ENCODE measurements around the gene AGPAT3. TPM values are rescaled to one million over a fixed set of nuclear protein-coding genes. Genes with fewer than 3 reads are reported as not detected.

AGPAT3 gene
- total and polyA plus RNA-seq, 10 of the 15 experiments (the other 5 are each of a cell fraction or from before 2014, with no cell fraction given): 1.2 to 110 (median 30.8) TPM

- ChIA-PET SMC1A (ENCODE audit: uncharacterized antibody, unreplicated experiment) (no interaction called here), CTCF (interaction anchor here (1.0 to 3.4 kb wide), 4 partner anchors 22 to 123 kb away, joined by 3 to 16 read pairs (median 4); no protein-coding TSS in a partner anchor), POLR2A (interaction anchor here (1.1 to 1.6 kb wide), 2 partner anchors 10 to 73 kb away, joined by 3 to 4 read pairs; no protein-coding TSS in a partner anchor), RAD21 (ENCODE audit: unreplicated experiment) (no interaction called here)
- peaks cover 11% of the 10 kb centered on the region for H3K4me1 ChIP-seq (ENCODE audit: control insufficient read depth, insufficient read depth, low read length)
- no peaks in the 10 kb centered on the region for H4K20me1 ChIP-seq (ENCODE audit: control insufficient read depth, insufficient read depth)
- intact Hi-C loops (cut with micrococcal nuclease; ENCODE audit: unreplicated experiment) (no loop called here), in situ Hi-C loops (cut with MboI) (no loop called here)
- H3K36me3 ChIP-seq (ENCODE audit: control insufficient read depth in 2 of 2, insufficient read depth in 2 of 2, low read length in 1 of 2): no peaks in the 10 kb centered on the region
- no peak overlapping the region for H3K4me3 ChIP-seq
- H3K9me3 ChIP-seq (replicated peaks; ENCODE audit: control insufficient read depth, insufficient read depth, low read length): no peaks in the 10 kb centered on the region; the same call in 2 of the 3 replicates
- DNase-seq (ENCODE audit: low read depth, low spot score) (no peak), ATAC-seq (no peak), FAIRE-seq (no peak)
- H3K79me2 ChIP-seq (ENCODE audit: control insufficient read depth, insufficient read depth, low read length): no peaks in the 10 kb centered on the region
- H3K4me2 ChIP-seq (ENCODE audit: control insufficient read depth, insufficient read depth): no peak overlapping the region
- no peaks in the 10 kb centered on the region for H3K27me3 ChIP-seq (replicated peaks in 1 of 2; ENCODE audit: control insufficient read depth in 2 of 2, insufficient read depth in 2 of 2, low read length in 1 of 2)
- H3K9ac ChIP-seq (ENCODE audit: control insufficient read depth, insufficient read depth, low read length): no peak overlapping the region
- H3K27ac ChIP-seq (ENCODE audit: control insufficient read depth, insufficient read depth): no peak overlapping the region
- WGBS (ENCODE audit: insufficient coverage, insufficient replicate concordance, low lambda C conversion rate, missing lambda C conversion rate): 77% methylated on average over 14 of the region's 15 CpGs
- no TSS peak for BruUV-seq (replicated peaks)
- TF ChIP-seq HCFC1 (IDR thresholded peaks at IDR 0.05; ENCODE audit: low read length): no peak
- no peak for TF ChIP-seq FOXK2 (IDR thresholded peaks at IDR 0.05)
- no peak overlapping the region for H2AFZ ChIP-seq (ENCODE audit: control insufficient read depth, low read depth, low read length)
Observed at GRCh38 chr21:43815991-43816390, 49.0 kb upstream of the AGPAT3 start.

- Histone ChIP-seq H3K27ac (ENCODE audit: control insufficient read depth, insufficient read depth) (no peak overlapping the region), H3K4me1 (ENCODE audit: control insufficient read depth, insufficient read depth, low read length) (peaks cover 6% of the 10 kb centered on the region), H3K9ac (ENCODE audit: control insufficient read depth, insufficient read depth, low read length) (no peak overlapping the region), H3K4me2 (ENCODE audit: control insufficient read depth, insufficient read depth) (no peak overlapping the region), H3K4me3 (no peak overlapping the region), H4K20me1 (ENCODE audit: control insufficient read depth, insufficient read depth) (no peaks in the 10 kb centered on the region), H3K9me3 (replicated peaks; ENCODE audit: control insufficient read depth, insufficient read depth, low read length) (no peaks in the 10 kb centered on the region; the same call in 2 of the 3 replicates), H2AFZ (ENCODE audit: control insufficient read depth, low read depth, low read length) (no peak overlapping the region), H3K79me2 (ENCODE audit: control insufficient read depth, insufficient read depth, low read length) (no peaks in the 10 kb centered on the region), H3K36me3 (ENCODE audit: control insufficient read depth in 2 of 2, insufficient read depth in 2 of 2, low read length in 1 of 2) (no peaks in the 10 kb centered on the region), H3K27me3 (replicated peaks in 1 of 2; ENCODE audit: control insufficient read depth in 2 of 2, insufficient read depth in 2 of 2, low read length in 1 of 2) (no peaks in the 10 kb centered on the region)
- SMC1A ChIA-PET (ENCODE audit: uncharacterized antibody, unreplicated experiment): interaction anchor here (0.6 to 1.0 kb wide), 2 partner anchors 114 to 258 kb away, joined by 4 read pairs; no protein-coding TSS in a partner anchor
- RAD21 ChIA-PET (ENCODE audit: unreplicated experiment): interaction anchor here (0.6 to 2.5 kb wide), 3 partner anchors 11 to 228 kb away, joined by 3 to 12 read pairs (median 4); no protein-coding TSS in a partner anchor
- CTCF ChIA-PET: interaction anchor here (0.8 to 3.4 kb wide), 5 partner anchors 21 to 122 kb away, joined by 3 to 16 read pairs (median 4); no protein-coding TSS in a partner anchor
- DNase-seq (ENCODE audit: low read depth, low spot score) (no peak), FAIRE-seq (no peak), ATAC-seq (peak; percentile 32)
- WGBS (ENCODE audit: insufficient coverage, insufficient replicate concordance, low lambda C conversion rate, missing lambda C conversion rate): 44% methylated on average over 14 of the region's 14 CpGs
- intact Hi-C loops (cut with micrococcal nuclease; ENCODE audit: unreplicated experiment): no loop called here
- in situ Hi-C loops (cut with MboI): no loop called here
- BruUV-seq (replicated peaks): no TSS peak
- TF ChIP-seq CTCF (IDR thresholded peaks at IDR 0.05 in 2 of 3, conservative IDR thresholded peaks at IDR 0.05 in 1 of 3; ENCODE audit: control insufficient read depth in 2 of 3, extremely low read depth in 1 of 3, insufficient read depth in 1 of 3, low read depth in 3 of 3, low read length in 3 of 3) (peak in 2 of 3 experiments; percentile 11 to 22; a peak in 3 of 6 replicates), NRF1 (conservative IDR thresholded peaks at IDR 0.05; ENCODE audit: low read depth, low read length) (no peak), NR2F1 (conservative IDR thresholded peaks at IDR 0.05) (peak; percentile 41; the same call in 1 of the 2 replicates), ASH2L (IDR thresholded peaks at IDR 0.05; ENCODE audit: borderline replicate concordance, low read depth) (no peak), CEBPB (IDR thresholded peaks at IDR 0.05; ENCODE audit: borderline replicate concordance in 1 of 2, low read depth in 2 of 2, low read length in 2 of 2) (no peak), SREBF2 (IDR thresholded peaks at IDR 0.05; ENCODE audit: low read length) (no peak), MEF2A (IDR thresholded peaks at IDR 0.05; ENCODE audit: insufficient read depth, low read depth, low read length) (no peak), SRF (IDR thresholded peaks at IDR 0.05; ENCODE audit: low read depth in 2 of 2, low read length in 2 of 2) (no peak)
- TF ChIP-seq, protein P1, sequence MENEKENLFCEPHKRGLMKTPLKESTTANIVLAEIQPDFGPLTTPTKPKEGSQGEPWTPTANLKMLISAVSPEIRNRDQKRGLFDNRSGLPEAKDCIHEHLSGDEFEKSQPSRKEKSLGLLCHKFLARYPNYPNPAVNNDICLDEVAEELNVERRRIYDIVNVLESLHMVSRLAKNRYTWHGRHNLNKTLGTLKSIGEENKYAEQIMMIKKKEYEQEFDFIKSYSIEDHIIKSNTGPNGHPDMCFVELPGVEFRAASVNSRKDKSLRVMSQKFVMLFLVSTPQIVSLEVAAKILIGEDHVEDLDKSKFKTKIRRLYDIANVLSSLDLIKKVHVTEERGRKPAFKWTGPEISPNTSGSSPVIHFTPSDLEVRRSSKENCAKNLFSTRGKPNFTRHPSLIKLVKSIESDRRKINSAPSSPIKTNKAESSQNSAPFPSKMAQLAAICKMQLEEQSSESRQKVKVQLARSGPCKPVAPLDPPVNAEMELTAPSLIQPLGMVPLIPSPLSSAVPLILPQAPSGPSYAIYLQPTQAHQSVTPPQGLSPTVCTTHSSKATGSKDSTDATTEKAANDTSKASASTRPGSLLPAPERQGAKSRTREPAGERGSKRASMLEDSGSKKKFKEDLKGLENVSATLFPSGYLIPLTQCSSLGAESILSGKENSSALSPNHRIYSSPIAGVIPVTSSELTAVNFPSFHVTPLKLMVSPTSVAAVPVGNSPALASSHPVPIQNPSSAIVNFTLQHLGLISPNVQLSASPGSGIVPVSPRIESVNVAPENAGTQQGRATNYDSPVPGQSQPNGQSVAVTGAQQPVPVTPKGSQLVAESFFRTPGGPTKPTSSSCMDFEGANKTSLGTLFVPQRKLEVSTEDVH (IDR thresholded peaks at IDR 0.05; ENCODE audit: low read depth, partially characterized antibody): no peak
- POLR2A ChIA-PET: interaction anchor here (1.1 to 1.6 kb wide), 2 partner anchors 9 to 72 kb away, joined by 3 to 4 read pairs; no protein-coding TSS in a partner anchor
Observed at GRCh38 chr21:43816611-43817071, 48.4 kb upstream of the AGPAT3 start.
